CD4-positive, alpha-beta T cell (primary cell): ENCODE results near the gene KCNJ18. TPM values are rescaled to one million over a fixed set of nuclear protein-coding genes. Genes with fewer than 3 reads are reported as not detected.
"Not testable (repeated sequence)": the region's sequence is repeated elsewhere in the genome, so short reads cannot be mapped to it uniquely, and the experiment has no call there.

Experiments used
- ATAC-seq: fragments of 200-7000 bp; cut with Tn5 transposase; one replicate; pipeline ENCODE4 v1.10.0; 2022; ENCODE audit warnings: mild to moderate bottlenecking; ENCODE audit not compliant: poor library complexity
- CTCF ChIA-PET: fragments of 350-600 bp; sonication (Branson Sonifier 250); formaldehyde crosslinking; loops from one replicate; lab custom pipeline; 2021; ENCODE audit warnings: antibody characterized with exemption, inconsistent platforms; lab: Charles Lee
- POLR2A ChIA-PET: fragments of 350-600 bp; sonication (Branson Sonifier 250); formaldehyde crosslinking; loops from one replicate; lab custom pipeline; 2021; ENCODE audit warnings: antibody characterized with exemption, inconsistent platforms; lab: Charles Lee
- DNase-seq, 14 experiments: peaks; one replicate each; pipeline ENCODE4 v3.0.0-alpha.2; 2013 to 2020; ENCODE audit warnings: mixed read lengths in 2 of 14
- H3K27ac ChIP-seq, 2 donors: one replicate each; pipeline versions ENCODE4 v1.5.1 to v1.7.0; 2013; ENCODE audit warnings: low read length in 2 of 2, low read depth in 1 of 2, mild to moderate bottlenecking in 1 of 2
- H3K27me3 ChIP-seq, 2 experiments: 1 replicate in 1 of 2; 2 replicates in 1 of 2; pipeline versions ENCODE4 v1.6.1 to v1.7.0; 2013; ENCODE audit warnings: low read length in 2 of 2, control low read depth in 1 of 2, mild to moderate bottlenecking in 1 of 2, moderate library complexity in 1 of 2; ENCODE audit not compliant: insufficient read depth in 2 of 2, control insufficient read depth in 1 of 2
- H3K36me3 ChIP-seq: one replicate; pipeline ENCODE4 v1.6.1; 2013; ENCODE audit warnings: low read length, control low read depth; ENCODE audit not compliant: insufficient read depth
- H3K4me1 ChIP-seq: one replicate; pipeline ENCODE4 v1.6.1; 2013; ENCODE audit warnings: low read length, control low read depth; ENCODE audit not compliant: insufficient read depth
- H3K4me3 ChIP-seq: one replicate; pipeline ENCODE4 v1.5.1; 2013; ENCODE audit warnings: mild to moderate bottlenecking, low read length, moderate library complexity
- H3K9me3 ChIP-seq, 2 experiments: 1 replicate in 1 of 2; 2 replicates in 1 of 2; pipeline versions ENCODE4 v1.6.1 to v1.7.0; 2013; ENCODE audit warnings: low read length in 2 of 2, mild to moderate bottlenecking in 2 of 2, control low read depth in 1 of 2, moderate library complexity in 1 of 2; ENCODE audit not compliant: control insufficient read depth in 1 of 2, insufficient read depth in 1 of 2
- H3K27ac Mint-ChIP-seq: one replicate; pipeline ENCODE4 v1.8.0; 2020; ENCODE audit warnings: mixed read lengths
- H3K27me3 Mint-ChIP-seq: one replicate; pipeline ENCODE4 v1.8.0; 2021; ENCODE audit warnings: mixed read lengths
- H3K36me3 Mint-ChIP-seq: one replicate; pipeline ENCODE4 v1.8.0; 2021; ENCODE audit warnings: low read depth, mixed read lengths
- H3K4me1 Mint-ChIP-seq: one replicate; pipeline ENCODE4 v1.8.0; 2021; ENCODE audit warnings: low read depth, mixed read lengths
- H3K4me3 Mint-ChIP-seq: one replicate; pipeline ENCODE4 v1.8.0; 2020; ENCODE audit warnings: mild to moderate bottlenecking, mixed read lengths
- H3K9me3 Mint-ChIP-seq: one replicate; pipeline ENCODE4 v1.8.0; 2020; ENCODE audit warnings: mixed read lengths
- intact Hi-C, 2 experiments: fragments of 100-400 bp; cut with DNase I in 1 of 2; cut with micrococcal nuclease in 1 of 2; formaldehyde crosslinking; loops; one replicate each; pipeline versions ENCODE4 v1.15.1 to v1.9.0; 2023 to 2025; cut with DNase I, micrococcal nuclease
- total RNA-seq, 174 experiments: library from RNA in 2 of 174; stranded (reverse) in 2 of 174; gene quantifications; one replicate each; pipeline ENCODE4 v1.2.3 and lab custom pipeline; 2021 to 2026
- TF ChIP-seq, protein P1 (sequence below): fragments of 200-600 bp; IDR thresholded peaks from one replicate; pipeline ENCODE4 v1.8.0; 2022; ENCODE audit warnings: antibody characterized with exemption, mild to moderate bottlenecking

The KCNJ18 gene
- total RNA-seq, 2 experiments from 2014 or later: not detected

DNA sequence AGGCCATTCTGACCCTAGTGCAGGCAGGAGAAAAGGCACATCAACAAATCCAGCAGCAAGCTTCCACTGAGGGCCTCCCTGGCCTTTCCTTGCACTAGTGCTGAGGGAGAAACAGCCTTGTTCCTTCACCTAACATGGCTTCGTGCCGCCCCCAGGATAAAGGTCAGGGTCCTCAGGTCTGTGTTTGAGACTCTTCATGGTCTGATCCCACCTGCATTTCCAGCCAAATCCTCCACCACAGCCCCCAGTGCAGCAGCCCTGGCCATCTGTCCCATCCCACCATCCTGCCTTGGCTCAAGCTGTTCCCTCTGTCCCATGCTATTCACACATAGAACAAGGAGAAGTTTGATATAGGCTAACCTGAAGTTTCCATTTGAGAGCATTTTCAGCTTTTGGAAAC, 20.9 kb upstream of the KCNJ18 start:
- DNase-seq, H3K9me3 Mint-ChIP-seq, H3K36me3 ChIP-seq, H3K4me3 Mint-ChIP-seq, H3K27ac ChIP-seq, H3K27ac Mint-ChIP-seq, H3K27me3 Mint-ChIP-seq, H3K27me3 ChIP-seq, intact Hi-C loops, ATAC-seq, POLR2A ChIA-PET, H3K36me3 Mint-ChIP-seq, H3K4me3 ChIP-seq, CTCF ChIA-PET, H3K4me1 ChIP-seq, H3K4me1 Mint-ChIP-seq: not testable (repeated sequence)
- peaks cover 0 to 34% of the 10 kb centered on the region in 2 experiments for H3K9me3 ChIP-seq

DNA sequence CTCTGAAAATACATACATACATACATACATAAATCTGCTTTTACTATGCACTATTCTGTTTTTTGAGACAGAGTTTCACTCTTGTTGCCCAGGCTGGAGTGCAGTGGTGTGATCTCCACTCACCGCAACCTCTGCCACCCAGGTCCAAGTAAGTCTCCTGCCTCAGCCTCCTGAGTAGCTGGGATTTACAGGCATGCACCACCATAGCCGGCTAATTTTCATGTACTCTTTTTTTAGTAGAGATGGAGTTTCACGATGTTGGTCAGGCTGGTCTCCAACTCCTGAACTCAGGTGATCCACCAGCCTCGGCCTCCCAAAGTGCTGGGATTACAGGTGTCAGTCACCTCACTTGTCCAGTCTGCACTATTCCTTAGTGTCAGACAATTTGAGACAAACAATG, 20.5 kb upstream of the KCNJ18 start:
- H3K9me3 Mint-ChIP-seq, H3K27me3 Mint-ChIP-seq, H3K36me3 Mint-ChIP-seq, H3K4me3 ChIP-seq, DNase-seq, H3K4me1 Mint-ChIP-seq, CTCF ChIA-PET, ATAC-seq, POLR2A ChIA-PET, H3K27ac Mint-ChIP-seq, H3K27ac ChIP-seq, H3K27me3 ChIP-seq, H3K4me1 ChIP-seq, H3K36me3 ChIP-seq, H3K4me3 Mint-ChIP-seq, intact Hi-C loops: not testable (repeated sequence)
- H3K9me3 ChIP-seq: peaks cover 0 to 38% of the 10 kb centered on the region in 2 experiments

DNA sequence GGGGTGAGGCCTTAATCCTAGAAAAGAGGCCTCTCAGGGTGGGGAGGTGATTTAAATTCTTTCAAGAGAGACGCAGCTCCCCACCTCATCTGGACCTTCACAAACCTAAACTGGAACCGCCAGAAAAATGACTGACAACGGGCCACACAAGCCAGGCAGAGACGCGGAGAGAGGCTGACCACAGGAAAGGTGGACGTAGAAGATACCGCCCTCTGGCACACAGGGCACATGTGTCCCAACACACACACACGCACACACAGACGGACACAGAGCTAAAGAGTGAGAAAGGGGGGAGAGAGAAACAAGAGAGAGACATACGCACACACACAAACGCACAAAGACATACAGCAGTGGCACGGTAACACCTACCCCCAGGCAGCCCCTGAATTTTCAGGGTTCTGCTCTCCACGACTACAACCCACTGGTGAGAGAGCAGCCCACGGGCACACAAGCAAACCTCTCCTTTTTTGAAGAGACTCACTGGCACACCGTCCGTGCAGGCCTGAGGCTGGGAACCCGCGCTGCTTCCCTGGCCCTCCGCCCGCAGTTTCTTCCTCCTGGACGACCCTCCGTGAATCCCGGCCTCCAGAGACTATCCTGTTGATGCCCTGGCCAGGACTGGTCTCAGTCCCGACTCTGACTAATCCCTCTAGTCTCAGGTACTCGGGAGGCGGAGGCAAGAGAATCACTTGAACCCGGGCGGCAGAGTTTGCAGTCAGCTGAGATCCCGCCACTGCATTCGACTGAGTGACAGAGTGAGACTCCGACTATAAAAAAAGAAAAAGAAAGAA, 18.7 kb upstream of the KCNJ18 start:
- H3K9me3 Mint-ChIP-seq, H3K36me3 ChIP-seq, H3K27me3 ChIP-seq, DNase-seq, intact Hi-C loops, H3K36me3 Mint-ChIP-seq, POLR2A ChIA-PET, H3K27ac ChIP-seq, ATAC-seq, H3K4me3 Mint-ChIP-seq, CTCF ChIA-PET, H3K4me1 Mint-ChIP-seq, H3K4me3 ChIP-seq, H3K4me1 ChIP-seq, H3K27ac Mint-ChIP-seq: not testable (repeated sequence)
- peaks cover 11% of the 10 kb centered on the region for H3K27me3 Mint-ChIP-seq
- H3K9me3 ChIP-seq: peaks cover 0 to 49% of the 10 kb centered on the region in 2 experiments

DNA sequence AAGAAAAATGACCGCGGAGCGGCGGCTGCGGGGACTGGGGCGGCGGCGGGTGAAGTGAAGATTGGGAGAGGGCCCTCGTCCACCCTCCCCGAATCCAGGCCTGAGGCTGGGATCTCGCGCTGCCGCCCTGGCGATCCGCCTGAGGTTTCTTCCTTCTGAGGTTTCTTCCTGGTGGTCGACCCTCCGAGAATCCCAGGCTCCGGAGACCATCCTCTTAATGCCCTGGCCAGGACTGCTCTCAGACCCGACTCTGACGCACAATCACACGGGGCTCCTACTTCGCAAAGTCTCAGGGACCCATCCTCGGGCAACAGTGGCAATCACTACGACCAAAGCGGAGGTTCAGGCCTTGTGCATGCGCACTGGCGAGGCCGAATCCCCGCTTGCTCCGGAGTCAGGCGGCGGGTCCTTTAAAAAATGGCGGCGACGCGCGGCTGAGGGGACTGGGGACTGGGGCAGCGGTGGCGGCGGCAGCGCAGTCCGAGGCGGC, 18.0 kb upstream of the KCNJ18 start:
- Mint-ChIP-seq H3K27me3 (peaks cover 11% of the 10 kb centered on the region), H3K4me1 (no peaks in the 10 kb centered on the region), H3K36me3 (no peaks in the 10 kb centered on the region), H3K9me3 (no peaks in the 10 kb centered on the region), H3K4me3 (no peak overlapping the region), H3K27ac (no peak overlapping the region)
- TF ChIP-seq, protein P1, sequence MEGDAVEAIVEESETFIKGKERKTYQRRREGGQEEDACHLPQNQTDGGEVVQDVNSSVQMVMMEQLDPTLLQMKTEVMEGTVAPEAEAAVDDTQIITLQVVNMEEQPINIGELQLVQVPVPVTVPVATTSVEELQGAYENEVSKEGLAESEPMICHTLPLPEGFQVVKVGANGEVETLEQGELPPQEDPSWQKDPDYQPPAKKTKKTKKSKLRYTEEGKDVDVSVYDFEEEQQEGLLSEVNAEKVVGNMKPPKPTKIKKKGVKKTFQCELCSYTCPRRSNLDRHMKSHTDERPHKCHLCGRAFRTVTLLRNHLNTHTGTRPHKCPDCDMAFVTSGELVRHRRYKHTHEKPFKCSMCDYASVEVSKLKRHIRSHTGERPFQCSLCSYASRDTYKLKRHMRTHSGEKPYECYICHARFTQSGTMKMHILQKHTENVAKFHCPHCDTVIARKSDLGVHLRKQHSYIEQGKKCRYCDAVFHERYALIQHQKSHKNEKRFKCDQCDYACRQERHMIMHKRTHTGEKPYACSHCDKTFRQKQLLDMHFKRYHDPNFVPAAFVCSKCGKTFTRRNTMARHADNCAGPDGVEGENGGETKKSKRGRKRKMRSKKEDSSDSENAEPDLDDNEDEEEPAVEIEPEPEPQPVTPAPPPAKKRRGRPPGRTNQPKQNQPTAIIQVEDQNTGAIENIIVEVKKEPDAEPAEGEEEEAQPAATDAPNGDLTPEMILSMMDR: no peak
- intact Hi-C loops: no loop called here
- H3K4me1 ChIP-seq: no peaks in the 10 kb centered on the region
- ChIA-PET CTCF (no interaction called here), POLR2A (no interaction called here)
- ATAC-seq (no peak), DNase-seq (no peak)
- H3K36me3 ChIP-seq: no peaks in the 10 kb centered on the region
- no peaks in the 10 kb centered on the region for H3K27me3 ChIP-seq
- peaks cover 0 to 53% of the 10 kb centered on the region in 2 experiments for H3K9me3 ChIP-seq
- H3K4me3 ChIP-seq: no peak overlapping the region
- no peak overlapping the region for H3K27ac ChIP-seq

DNA sequence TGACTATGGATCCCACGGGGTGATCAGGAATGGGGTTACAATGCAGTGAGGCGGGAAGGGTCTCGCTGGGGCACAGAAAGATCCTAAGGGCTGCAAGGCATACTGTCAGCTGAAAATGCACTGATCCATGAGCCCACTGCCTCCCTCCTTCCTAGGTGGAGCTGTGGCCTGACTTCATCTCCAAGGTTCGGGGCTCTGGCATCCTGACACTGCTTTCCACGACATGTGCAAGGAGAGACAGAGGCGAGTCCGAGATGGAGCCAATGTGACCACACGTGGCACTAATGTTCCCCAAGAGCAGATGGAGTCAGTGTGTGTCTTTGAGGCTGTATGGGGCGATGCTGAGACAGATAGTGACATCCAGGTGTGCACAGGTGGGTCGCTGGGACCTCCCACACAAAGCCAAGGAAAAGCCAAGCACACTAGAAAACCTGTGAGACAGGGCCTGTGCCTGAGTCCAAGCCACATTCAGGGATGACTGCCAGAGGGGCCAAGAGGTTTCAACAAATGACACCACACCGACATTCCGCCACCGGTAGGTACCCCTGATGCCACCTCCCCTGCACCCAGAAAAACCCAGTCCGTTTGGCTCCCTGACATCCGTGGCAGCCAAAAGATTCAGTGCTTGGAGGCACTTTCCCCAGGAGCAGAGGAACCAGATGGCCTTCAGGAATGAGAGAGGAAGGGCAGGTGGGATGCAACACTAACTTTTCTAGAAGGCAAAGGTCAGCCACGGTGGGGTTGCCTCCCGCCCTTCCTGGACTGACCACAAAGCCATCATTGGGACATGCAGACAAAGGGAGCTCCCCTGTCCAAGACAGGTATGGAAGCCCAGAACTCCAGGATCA, 17.2 kb upstream of the KCNJ18 start:
- H3K9me3 Mint-ChIP-seq, H3K27me3 ChIP-seq, H3K36me3 Mint-ChIP-seq, ATAC-seq, H3K4me1 ChIP-seq, intact Hi-C loops, H3K4me3 Mint-ChIP-seq, H3K36me3 ChIP-seq, H3K27ac Mint-ChIP-seq, H3K4me1 Mint-ChIP-seq, DNase-seq, CTCF ChIA-PET, POLR2A ChIA-PET, H3K27ac ChIP-seq, H3K4me3 ChIP-seq: not testable (repeated sequence)
- peaks cover 0 to 61% of the 10 kb centered on the region in 2 experiments for H3K9me3 ChIP-seq
- peaks cover 11% of the 10 kb centered on the region for H3K27me3 Mint-ChIP-seq

DNA sequence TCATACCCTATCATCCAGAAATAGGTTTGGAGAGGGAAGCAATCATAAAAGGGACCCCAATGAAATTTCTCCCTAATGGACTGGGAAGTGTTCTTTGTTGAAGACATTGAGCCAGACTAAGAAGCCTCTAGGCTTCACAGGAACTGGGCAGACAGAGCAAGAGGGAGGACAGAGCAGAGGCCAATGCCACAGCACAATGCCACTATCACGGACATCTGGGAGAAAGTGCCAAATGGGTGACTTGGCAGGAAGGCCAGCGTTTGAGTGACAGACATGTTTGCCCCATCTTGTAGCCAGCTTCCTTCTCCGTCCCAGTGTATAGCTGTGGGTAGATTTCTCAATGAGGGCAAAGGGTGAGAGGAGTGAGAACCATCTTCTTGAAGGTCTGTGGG, 16.6 kb upstream of the KCNJ18 start:
- H3K9me3 Mint-ChIP-seq: not testable (repeated sequence)
- H3K9me3 ChIP-seq: peaks cover 0 to 67% of the 10 kb centered on the region in 2 experiments

More for the DNA sequence above, 16.6 kb upstream of the KCNJ18 start:
- H3K4me1 ChIP-seq, H3K4me1 Mint-ChIP-seq, H3K27ac ChIP-seq, CTCF ChIA-PET, ATAC-seq, DNase-seq, intact Hi-C loops, H3K36me3 Mint-ChIP-seq, H3K4me3 Mint-ChIP-seq, H3K36me3 ChIP-seq, POLR2A ChIA-PET, H3K27ac Mint-ChIP-seq, H3K4me3 ChIP-seq, H3K27me3 ChIP-seq: not testable (repeated sequence)
- peaks cover 11% of the 10 kb centered on the region for H3K27me3 Mint-ChIP-seq
